DLD1 (cell line): ENCODE results near the gene TRPC4AP.
"Not testable (repeated sequence)": the region's sequence is repeated elsewhere in the genome, so short reads cannot be mapped to it uniquely, and the experiment has no call there.

ENCODE experiments used
- in situ Hi-C: cut with HindIII; loops from 2 replicates; pipeline ENCODE4 v1.10.0; 2017; ENCODE audit warnings: low sequenced_read_pairs

Gene TRPC4AP

GRCh38 chr20:35104685-35105295 is 12.2 kb upstream of the TRPC4AP start:
- in situ Hi-C loops: no loop called here

GRCh38 chr20:35101620-35102019 is 9.0 kb upstream of the TRPC4AP start:
- in situ Hi-C loops: no loop called here

- in situ Hi-C loops: no loop called here
These were observed 769 bp upstream of the TRPC4AP start for GRCh38 chr20:35093267-35093884.

- in situ Hi-C loops: no loop called here
These were observed 637 bp downstream of the TRPC4AP start for GRCh38 chr20:35091816-35092523.

- in situ Hi-C loops: no loop called here
These were observed 4.1 kb downstream of the TRPC4AP start for GRCh38 chr20:35088231-35089145.

- in situ Hi-C loops: no loop called here
These were observed 4.8 kb downstream of the TRPC4AP start for GRCh38 chr20:35087791-35088190.

- in situ Hi-C loops: no loop called here
These were observed 5.3 kb downstream of the TRPC4AP start for GRCh38 chr20:35087355-35087754.

GRCh38 chr20:35085477-35086225 is 7.0 kb downstream of the TRPC4AP start:
- in situ Hi-C loops: no loop called here

GRCh38 chr20:35084998-35085397 is 7.6 kb downstream of the TRPC4AP start:
- in situ Hi-C loops: no loop called here

- in situ Hi-C loops: not testable (repeated sequence)
These were observed 12.3 kb downstream of the TRPC4AP start for GRCh38 chr20:35080348-35080642.

- in situ Hi-C loops: no loop called here
These were observed 12.9 kb downstream of the TRPC4AP start for GRCh38 chr20:35079472-35080347.

- in situ Hi-C loops: no loop called here
These were observed 14.7 kb downstream of the TRPC4AP start for GRCh38 chr20:35077872-35078271.

GRCh38 chr20:35077341-35077740 is 15.3 kb downstream of the TRPC4AP start:
- in situ Hi-C loops: no loop called here

- in situ Hi-C loops: not testable (repeated sequence)
These were observed 21.0 kb downstream of the TRPC4AP start for GRCh38 chr20:35071436-35072153.

- in situ Hi-C loops: no loop called here
These were observed 26.4 kb downstream of the TRPC4AP start for GRCh38 chr20:35066194-35066593.

- in situ Hi-C loops: no loop called here
These were observed 27.4 kb downstream of the TRPC4AP start for GRCh38 chr20:35065181-35065580.

- in situ Hi-C loops: no loop called here
These were observed 29.4 kb downstream of the TRPC4AP start for GRCh38 chr20:35063168-35063567.

- in situ Hi-C loops: no loop called here
These were observed 30.1 kb downstream of the TRPC4AP start for GRCh38 chr20:35062478-35062877.

GRCh38 chr20:35060168-35060567 is 32.4 kb downstream of the TRPC4AP start:
- in situ Hi-C loops: no loop called here
